Peyer's patch (tissue), 4 donors: ENCODE measurements around the gene ENTPD6.

ENCODE experiments used
- CTCF ChIP-seq, 6 experiments: fragments of 450-650 bp in 4 of 6; fragments of 200-600 bp in 2 of 6; sonication (generic) in 1 of 6; IDR thresholded peaks; one replicate each; pipeline ENCODE4 v1.5.1; 2017 to 2019; ENCODE audit warnings: antibody characterized with exemption in 6 of 6, mild to moderate bottlenecking in 3 of 6, moderate library complexity in 1 of 6
- POLR2A ChIP-seq, 2 donors: fragments of 450-650 bp; IDR thresholded peaks; one replicate each; pipeline ENCODE4 v1.5.1; 2017; ENCODE audit warnings: antibody characterized with exemption in 2 of 2, mild to moderate bottlenecking in 2 of 2, moderate library complexity in 2 of 2

DNA sequence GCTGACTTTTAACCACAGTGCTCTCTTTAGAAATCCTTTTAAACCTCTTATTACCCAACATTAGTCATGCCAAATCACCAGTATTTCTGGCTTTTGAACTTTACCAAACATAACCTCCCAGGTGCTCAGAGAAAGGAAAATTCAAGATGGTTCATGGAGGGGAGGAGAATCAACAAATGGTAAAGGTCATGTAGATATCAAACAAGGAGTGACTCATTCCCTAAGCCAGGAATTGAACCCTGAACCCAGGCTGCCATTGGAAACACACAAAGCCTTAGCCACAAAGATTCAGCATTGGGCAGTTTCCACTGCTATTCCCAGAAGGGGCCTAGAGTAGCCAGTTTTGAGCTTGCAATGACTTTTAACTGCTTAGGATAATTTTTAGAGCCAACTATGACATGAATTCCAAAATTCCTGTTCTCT lies 21.6 kb upstream of the ENTPD6 start:
- TF ChIP-seq CTCF (IDR thresholded peaks at IDR 0.05), result no peak
- no peak for TF ChIP-seq POLR2A (IDR thresholded peaks at IDR 0.05)
